GM18867 (cell line): ENCODE measurements around the gene ATP11A.
"Not testable (repeated sequence)": the region's sequence is repeated elsewhere in the genome, so short reads cannot be mapped to it uniquely, and the experiment has no call there.

ENCODE experiments used
- ATAC-seq: cut with Tn5 transposase; IDR thresholded peaks from one replicate; pipeline ENCODE4 v1.9.1; 2021; ENCODE audit warnings: mild to moderate bottlenecking, moderate library complexity; ENCODE audit not compliant: unreplicated experiment

The ATP11A gene

GRCh38 chr13:112835796-112836195 lies 146.0 kb downstream of the ATP11A start:
- no peak for ATAC-seq

- ATAC-seq, result no peak
Measured at GRCh38 chr13:112836940-112837339, 147.1 kb downstream of the ATP11A start.

- ATAC-seq, result no peak
Measured at GRCh38 chr13:112837371-112838037, 147.7 kb downstream of the ATP11A start.

DNA sequence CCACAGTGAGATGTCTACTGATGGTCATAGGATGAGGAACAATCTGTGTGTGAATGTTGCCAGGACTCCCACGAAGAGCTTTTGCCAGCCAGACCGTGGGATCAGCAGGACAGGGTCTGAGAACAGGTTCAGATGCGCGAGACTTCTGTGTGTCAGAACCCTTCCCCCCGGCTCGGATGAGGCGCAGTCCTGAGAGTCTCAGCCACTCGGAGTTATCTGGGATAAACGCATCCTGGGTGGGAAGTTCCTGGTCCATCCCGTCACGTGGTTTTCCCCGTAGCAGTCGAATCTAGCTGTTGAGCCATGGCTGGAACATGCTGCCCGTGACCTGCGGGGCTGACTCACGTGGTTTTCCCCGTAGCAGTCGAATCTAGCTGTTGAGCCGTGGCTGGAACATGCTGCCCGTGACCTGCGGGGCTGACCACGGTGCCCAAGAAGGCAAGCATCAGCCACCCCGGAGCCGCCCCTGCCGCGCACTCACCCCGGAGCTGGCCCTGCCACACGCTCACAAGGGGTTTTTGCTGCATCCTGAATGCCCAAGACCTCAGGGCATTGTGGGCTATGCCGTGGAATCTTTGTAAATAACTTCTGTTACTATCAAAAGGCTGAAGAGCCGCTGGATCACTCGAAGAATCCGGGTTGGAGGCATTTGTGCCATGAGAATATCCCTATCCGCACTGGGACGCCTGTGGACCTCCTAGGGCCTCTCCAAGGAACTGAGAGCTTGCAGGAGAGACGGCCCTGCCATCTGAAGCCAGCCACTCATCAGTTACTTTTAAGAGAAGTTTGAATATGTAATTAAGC lies 148.4 kb downstream of the ATP11A start:
- ATAC-seq, result no peak

DNA sequence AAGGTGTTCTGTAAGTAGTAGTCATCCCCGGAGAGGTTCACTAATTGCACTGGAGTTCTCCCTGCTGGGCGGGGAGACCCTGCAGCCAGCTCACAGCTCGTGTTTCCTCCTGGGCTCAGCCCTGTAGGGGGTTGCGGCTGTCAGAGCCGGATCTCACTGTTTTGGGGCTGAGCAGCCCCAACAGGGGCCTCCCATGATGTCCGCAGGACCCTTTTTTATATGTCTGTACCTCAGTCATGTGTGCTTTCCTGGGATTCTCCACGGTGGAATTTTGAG lies 148.9 kb downstream of the ATP11A start:
- no peak for ATAC-seq

DNA sequence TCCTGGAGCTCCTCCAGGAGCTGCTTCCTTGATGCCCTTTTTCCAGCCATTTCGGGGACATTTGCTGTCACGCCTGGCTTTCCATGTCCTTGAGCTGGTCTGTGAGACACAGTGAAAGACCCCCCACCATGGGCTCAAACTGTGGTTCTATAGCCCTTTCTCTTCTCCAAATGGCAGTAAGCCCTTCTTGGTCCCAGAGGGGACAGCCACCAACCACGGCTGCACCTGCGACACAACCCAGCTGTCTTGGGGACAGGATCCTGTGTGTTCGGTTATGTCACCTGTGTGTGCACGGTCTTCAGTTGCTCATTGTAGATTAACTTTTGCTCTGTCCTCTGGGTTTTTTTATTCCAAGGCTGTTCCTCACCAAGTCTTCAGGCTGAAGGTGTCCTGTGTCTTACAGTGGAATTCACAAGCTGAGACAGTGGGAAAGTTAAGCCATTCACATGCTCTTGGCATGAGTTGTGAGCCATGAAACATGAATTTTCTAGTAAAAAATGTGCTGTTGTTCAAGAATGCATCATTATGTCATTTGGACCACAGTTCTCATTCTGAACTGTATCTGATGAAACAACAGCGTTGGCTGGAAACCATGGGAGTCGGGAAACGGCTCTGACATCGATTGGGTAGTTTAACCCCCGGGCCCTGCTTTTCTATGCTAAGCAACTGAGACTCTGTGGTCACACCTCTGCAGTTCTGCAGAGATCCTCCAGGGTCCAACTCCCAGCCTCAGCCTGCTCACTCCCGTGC lies 149.7 kb downstream of the ATP11A start:
- no peak for ATAC-seq

DNA sequence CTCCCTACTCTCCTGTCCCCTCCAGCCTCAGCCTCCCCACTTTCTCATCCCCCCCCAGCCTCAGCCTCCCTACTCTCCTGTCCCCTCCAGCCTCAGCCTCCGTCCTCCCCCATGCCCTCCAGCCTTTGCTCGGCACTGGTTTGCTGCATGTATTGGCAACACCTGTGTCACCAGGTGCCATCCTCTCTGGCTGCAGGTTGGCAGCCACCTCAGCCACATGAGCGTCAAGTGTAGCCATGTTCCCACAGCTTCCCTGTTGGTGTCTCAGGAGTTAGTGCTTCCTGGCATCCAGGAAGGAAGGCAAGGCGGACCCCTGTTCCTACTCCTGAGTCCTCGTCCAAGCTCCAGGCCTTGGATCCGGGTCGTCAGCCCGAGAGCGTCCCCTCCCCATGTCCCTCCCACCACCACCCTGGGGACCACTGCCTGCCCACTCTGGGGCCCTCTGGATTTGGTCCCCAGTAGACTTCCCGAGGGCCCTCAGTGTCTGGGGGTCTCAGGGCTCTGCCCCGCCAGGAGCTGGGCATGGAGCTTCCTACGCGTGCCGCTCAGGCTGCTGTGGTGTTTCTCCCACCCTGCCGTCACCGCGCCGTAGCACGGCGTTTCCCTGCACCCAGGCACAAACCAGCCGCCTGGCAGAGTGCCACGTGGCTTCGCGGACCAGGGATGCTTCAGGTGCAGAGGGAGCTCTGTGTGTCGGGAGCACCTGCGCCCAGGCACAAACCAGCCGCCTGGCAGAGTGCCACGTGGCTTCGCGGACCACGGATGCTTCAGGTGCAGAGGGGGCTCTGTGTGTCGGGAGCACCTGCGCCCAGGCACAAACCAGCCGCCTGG lies 150.8 kb downstream of the ATP11A start:
- ATAC-seq, result no peak

DNA sequence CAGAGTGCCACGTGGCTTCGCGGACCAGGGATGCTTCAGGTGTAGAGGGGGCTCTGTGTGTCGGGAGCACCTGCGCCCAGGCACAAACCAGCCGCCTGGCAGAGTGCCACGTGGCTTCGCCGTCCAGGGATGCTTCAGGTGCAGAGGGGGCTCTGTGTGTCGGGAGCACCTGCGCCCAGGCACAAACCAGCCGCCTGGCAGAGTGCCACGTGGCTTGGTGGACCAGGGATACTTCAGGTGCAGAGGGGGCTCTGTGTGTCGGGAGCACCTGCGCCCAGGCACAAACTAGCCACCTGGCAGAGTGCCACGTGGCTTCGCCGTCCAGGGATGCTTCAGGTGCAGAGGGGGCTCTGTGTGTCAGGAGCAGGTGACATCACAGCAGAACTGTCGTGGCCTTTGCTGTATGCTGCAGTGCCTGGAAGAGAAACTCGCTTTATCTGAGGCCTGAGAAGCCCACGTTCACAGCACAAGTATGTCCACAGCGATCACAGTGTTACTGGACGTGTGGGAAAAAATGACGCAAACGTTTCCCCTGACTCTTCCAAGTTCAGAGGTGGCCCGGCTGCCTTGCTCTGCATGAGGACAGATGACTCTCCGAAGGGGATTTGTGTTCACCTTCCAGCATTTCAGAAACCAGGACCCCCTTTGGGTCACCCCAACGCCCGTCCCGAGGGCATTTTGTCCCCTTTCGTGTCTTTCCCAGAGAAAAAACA lies 151.6 kb downstream of the ATP11A start:
- ATAC-seq, result not testable (repeated sequence)

- ATAC-seq, result no peak
Measured at GRCh38 chr13:112842343-112842856, 152.6 kb downstream of the ATP11A start.

DNA sequence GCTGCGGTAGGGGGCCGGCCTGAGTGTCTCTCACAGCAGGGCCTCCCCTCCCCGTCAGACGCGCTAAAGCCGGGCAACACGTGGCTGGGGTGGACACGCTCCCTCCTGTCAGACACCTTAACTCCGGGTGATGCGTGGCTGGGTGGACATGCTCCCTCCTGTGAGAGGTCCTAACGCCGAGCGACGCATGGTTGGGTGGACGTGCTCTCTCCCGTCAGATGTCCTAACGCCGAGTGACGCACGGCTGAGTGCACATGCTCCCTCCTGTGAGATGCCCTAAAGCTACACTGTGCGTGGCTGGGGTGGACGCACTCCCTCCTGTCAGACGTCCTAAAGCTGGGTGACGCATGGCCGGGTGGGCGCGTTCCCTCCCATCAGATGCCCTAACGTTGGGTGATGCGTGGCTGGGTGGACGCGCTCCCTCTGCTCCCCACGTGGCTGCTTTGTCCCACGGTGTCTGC lies 153.1 kb downstream of the ATP11A start:
- ATAC-seq, result no peak

DNA sequence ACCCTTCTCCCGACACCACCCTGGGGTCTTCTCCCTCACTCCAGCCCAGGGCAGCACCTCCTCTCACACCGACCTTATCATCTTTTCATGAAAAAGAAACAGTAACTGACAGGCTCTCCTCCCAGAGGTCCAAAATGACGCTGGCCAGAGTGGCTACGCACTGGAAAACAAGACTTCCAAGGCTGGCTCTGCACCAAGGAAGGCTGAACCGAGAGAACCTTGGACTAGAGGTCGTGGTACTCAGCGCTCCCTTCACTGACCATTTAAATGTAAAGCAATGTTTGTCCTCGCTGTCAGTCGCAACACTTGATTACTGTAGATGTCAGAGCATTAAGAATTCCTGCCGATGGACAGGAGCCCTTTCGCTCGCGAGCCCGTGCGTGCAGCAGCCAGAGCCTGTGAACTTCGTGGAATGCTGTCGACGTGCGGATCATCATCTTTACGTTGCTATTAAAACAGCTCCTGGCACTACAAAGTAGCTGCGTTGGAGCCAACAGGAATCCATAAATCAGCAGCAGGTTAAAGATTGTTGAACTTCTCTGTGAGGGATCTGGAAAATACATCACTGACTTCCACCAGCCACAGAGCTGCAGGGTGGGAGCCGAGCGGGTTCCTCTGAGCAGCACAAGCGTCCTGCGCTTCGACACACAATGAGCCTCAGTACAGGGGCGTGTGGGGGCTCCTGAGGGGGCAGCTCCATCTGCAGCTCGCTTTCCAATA lies 153.7 kb downstream of the ATP11A start:
- no peak for ATAC-seq

DNA sequence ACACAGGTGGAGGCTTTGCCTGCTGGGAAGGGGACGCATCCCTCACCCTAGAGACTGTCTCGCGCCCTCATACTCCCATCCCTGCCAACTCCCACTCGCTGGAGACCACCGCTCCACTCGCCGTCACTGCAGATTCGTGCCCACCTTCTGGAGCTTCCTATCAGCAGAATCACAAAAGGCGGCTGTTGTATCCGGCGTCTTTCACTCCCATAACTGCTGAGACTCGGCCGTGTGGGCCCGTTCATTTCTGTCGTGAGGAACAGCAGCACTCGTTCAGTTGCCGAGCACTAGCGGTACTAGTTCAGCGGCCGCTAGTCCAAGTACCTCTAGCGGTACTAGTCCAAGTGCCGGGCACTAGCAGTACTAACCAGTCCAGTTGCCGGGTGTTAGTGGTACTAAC lies 154.6 kb downstream of the ATP11A start:
- ATAC-seq, result no peak

DNA sequence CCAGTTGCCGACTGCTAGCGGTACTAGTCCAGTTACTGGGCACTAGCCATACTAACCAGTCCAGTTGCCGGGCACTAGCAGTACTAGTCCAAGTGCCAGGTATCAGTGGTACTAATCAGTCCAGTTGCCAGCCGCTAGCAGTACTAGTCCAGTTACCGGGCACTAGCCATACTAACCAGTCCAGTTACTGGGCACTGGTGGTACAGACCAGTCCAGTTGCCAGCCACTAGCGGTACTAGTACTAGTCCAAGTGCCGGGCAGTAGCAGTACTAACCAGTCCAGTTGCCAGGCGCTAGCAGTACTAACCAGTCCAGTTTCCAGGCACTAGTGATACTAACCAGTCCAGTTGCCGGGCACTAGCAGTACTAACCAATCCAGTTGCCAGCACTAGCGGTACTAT lies 155.0 kb downstream of the ATP11A start:
- ATAC-seq, result no peak

- no peak for ATAC-seq
Measured at GRCh38 chr13:112845511-112846144, 155.8 kb downstream of the ATP11A start.

GRCh38 chr13:112846411-112847115 lies 156.7 kb downstream of the ATP11A start:
- ATAC-seq, result no peak

- no peak for ATAC-seq
Measured at GRCh38 chr13:112849500-112849899, 159.7 kb downstream of the ATP11A start.

- ATAC-seq, result no peak
Measured at GRCh38 chr13:112850273-112850672, 160.4 kb downstream of the ATP11A start.
